Subcutaneous adipose tissue (tissue), 4 donors: Measurements from ENCODE around the gene CHD9. TPM values are rescaled to one million over a fixed set of nuclear protein-coding genes. Genes with fewer than 3 reads are reported as not detected.

Experiments
- total RNA-seq, 4 donors: library from RNA; depleted of rRNA; stranded (reverse); fragments of >200 nt; gene quantifications; one replicate each; pipeline ENCODE4 v1.1.0, GENCODE V29; 2016
- TF ChIP-seq, protein P1 (sequence below): fragments of 450-650 bp; IDR thresholded peaks from one replicate; pipeline ENCODE4 v1.5.1; 2016; ENCODE audit warnings: low read depth, mild to moderate bottlenecking, control low read depth, antibody characterized with exemption, moderate library complexity

CHD9 gene
- total RNA-seq, 4 donors from 2014 or later: 78.0 to 113 (median 101) TPM

DNA sequence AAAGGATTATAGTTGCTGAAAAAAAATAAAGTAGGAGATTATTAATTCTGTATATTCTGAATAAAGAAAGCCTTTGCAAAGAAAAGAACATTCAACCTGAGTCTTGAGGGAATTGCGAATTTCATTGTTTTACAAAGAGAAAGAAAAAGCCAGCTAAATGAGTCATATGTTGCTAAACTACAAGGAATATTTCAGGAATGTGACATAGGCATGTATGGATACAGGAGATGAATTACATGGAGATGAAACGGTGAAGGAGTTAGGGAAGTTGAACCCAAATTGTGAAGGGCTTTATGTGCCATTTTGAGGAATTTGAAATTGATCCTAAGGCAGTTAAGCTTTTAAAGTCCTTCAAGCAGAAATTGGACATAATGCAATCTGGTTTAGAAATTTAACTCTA lies 202.2 kb downstream of the CHD9 start:
- TF ChIP-seq, protein P1, sequence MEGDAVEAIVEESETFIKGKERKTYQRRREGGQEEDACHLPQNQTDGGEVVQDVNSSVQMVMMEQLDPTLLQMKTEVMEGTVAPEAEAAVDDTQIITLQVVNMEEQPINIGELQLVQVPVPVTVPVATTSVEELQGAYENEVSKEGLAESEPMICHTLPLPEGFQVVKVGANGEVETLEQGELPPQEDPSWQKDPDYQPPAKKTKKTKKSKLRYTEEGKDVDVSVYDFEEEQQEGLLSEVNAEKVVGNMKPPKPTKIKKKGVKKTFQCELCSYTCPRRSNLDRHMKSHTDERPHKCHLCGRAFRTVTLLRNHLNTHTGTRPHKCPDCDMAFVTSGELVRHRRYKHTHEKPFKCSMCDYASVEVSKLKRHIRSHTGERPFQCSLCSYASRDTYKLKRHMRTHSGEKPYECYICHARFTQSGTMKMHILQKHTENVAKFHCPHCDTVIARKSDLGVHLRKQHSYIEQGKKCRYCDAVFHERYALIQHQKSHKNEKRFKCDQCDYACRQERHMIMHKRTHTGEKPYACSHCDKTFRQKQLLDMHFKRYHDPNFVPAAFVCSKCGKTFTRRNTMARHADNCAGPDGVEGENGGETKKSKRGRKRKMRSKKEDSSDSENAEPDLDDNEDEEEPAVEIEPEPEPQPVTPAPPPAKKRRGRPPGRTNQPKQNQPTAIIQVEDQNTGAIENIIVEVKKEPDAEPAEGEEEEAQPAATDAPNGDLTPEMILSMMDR: no peak

DNA sequence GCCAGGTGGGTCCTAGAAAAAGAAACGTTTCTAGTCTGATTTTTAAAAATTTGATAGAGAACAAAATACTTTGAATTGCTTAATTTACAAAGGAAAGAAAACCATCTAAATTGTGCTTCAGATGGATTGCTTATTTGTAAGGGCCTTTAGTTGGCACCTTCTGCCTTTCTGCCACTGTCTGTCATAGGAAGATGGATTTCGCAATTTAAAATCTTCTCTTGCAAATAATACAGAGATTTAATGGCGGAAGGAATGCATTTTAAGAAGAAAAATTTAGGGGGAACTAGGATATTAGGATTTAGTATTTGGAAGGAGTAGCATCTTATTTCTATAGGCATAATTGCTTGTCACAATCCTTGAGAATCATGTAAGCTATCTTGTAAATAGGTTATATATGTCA lies 204.0 kb downstream of the CHD9 start:
- TF ChIP-seq, protein P1: no peak

DNA sequence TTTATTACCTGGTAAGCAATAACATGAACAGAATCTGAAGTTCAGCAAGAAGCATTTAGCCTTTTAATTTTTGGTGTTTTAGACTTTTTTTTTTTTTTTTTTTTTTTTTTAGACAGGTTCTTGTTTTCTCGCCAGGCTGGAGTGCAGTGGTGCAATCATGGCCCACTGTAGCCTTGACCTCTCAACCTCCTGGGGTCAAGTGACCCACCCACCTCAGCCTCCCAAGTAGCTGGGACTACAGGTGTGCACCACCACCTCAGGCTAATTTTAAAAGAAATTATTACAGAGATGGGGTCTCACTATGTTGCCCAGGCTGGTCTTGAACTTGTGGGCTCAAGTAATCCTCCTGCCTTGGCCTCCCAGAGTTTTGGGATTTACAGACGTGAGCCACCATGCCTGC lies 206.5 kb downstream of the CHD9 start:
- TF ChIP-seq, protein P1: no peak

DNA sequence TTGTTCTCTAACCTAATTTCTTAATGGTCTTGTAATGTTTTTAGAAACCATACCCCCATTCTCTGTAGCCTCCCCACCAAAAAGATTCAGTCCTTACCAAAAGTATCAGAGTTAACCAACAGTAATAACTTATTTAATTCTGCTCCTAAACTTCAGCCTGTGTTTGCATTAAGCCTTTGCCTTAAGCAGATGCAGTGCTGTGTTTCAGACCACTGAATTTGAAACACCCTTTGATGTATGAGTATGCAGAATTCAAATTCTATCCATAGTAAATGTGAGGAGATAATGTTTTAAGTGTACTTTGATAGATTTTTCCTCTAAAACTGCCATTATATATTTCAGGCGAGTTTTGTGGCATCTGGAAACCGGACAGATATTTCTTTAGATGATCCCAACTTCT lies 207.9 kb downstream of the CHD9 start:
- TF ChIP-seq, protein P1: no peak

DNA sequence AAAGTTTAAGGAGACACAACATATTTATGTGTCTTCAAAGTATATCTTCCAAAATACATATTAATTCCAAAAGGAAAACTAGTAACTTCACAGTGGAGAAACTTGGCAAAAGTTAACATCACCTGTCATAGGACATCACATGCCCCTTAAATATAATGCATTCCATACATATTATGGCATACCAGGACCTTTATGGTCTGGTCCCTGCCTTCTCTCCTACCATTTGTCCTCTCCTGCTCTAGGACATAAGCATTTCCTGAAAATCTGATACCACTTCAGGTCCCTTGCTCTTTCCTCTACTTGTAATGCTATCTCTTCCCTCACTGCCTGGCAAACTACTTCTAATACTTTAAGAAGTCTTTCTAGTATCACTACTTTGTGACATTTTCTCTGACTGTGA lies 211.4 kb downstream of the CHD9 start:
- TF ChIP-seq, protein P1: no peak

DNA sequence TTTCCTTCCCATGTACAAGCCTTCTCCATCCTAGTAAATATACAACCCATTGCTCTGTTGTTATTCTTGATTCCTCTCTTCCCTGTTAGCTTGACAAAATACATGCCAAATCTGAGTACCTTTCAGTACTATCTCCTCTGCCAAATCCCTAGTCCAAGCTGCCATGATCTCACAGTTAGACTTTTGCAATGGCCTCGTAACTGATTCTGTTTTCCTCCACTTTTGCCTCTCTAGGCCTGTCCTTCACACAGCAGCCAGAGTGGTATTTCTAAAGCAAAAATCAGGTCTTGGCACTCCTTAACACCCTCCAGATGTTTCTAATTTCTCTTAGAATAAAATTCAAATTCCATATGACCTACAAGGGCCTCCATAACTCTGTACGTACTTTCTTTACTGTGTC lies 226.5 kb downstream of the CHD9 start:
- TF ChIP-seq, protein P1: no peak

DNA sequence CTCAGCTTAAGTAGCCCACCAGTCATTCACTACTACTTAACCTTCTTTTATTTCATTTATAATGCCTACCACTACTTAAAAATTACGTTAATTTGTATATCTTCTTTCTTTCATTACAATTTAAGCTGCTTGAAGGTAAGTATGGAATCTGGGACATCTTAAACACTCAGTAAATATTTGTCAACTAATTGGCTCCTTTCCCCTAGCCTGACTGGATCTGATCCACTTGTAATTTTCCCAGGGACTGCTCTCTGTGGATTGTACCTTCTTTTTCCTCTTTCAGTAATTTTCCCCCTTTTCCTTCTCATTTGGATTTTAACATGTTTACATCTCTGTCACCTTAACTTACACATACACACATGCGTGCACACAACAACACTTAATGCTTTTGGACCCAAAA lies 227.1 kb downstream of the CHD9 start:
- TF ChIP-seq, protein P1: no peak

DNA sequence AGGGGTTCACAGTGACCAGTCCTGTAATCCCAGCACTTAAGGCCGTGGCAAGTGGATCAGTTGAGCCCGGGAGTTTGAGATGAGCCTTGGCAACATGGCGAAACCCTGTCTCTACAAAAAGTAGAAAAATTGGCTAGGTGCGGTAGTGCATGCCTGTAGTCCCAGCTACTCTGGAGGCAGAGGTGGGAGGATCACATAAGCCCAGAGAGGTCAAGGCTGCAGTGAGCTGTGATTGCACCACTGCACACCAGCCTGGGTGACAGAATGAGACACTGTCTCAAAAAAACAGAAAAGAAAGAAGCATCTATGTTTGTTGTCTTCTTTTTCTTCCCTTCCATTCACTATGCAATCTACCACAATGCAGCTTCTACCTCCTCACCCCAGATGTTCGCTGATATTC lies 227.5 kb downstream of the CHD9 start:
- TF ChIP-seq, protein P1: no peak
